HepG2 (cell line): ENCODE results near the gene TTPAL.

Experiments used
- CTCF ChIP-seq: sonication (generic); formaldehyde crosslinking; IDR thresholded peaks from 2 replicates; pipeline ENCODE4 v1.5.0; 2020; ENCODE audit warnings: mild to moderate bottlenecking, missing genetic modification reagents, moderate library complexity
- POLR2AphosphoS5 ChIP-seq: IDR thresholded peaks from 2 replicates; pipeline ENCODE4 v1.6.1; 2012; ENCODE audit warnings: low read depth, low read length
- YY1 ChIP-seq: IDR thresholded peaks from 2 replicates; pipeline ENCODE4 v1.6.1; 2011; ENCODE audit warnings: low read length, low read depth, moderate library complexity, mild to moderate bottlenecking; ENCODE audit not compliant: insufficient read depth, insufficient replicate concordance

DNA sequence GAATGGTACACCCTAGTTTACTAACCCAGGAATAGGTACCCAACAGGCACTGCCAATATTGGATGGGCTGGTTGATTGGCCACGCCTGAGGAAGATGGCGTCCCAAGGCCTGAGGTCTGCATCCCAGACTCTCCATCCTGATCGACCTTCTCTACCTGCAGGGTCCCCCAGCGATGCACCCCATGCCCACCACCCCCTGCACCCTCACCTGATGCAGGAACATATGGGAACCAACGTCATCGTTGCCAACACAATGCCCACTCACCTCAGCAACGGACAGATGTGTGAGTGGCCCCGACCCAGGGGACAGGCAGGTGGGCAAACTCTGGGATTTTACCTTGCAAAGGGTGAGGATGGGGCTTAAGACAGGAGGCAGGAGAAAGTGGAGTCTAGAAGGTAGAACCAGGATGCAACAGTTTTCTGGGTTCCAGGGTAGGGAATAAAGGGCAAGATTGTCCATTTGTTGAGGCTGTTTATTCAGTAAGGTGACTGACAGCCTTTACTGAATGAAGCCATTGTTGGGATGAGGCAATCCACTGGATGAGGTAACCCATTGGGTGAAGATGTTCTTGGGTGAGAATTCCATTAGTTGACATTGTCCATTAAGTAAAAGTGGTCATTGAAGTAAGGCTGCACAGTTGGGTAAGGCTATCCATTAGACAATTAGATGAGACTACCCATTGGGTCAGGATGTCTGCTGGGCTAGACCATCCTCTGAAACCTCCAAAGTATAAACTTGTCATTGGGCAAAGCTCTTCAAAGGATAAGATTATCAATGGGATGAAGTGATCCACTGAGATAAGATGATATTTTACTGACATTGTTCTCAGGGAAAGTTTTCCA is 47.3 kb upstream of the TTPAL start:
- TF ChIP-seq CTCF (CRISPR knock-in tag) (no peak), YY1 (peak; percentile 14), POLR2AphosphoS5 (peak; percentile 70)
